IPS-20b (cell line): Measurements from ENCODE around the gene NEIL3.

Experiments used
- H3K27ac ChIP-seq: one replicate; pipeline ENCODE4 v1.5.1; 2013; ENCODE audit warnings: low read length
- H3K27me3 ChIP-seq: 2 replicates; pipeline ENCODE4 v1.6.1; 2013; ENCODE audit warnings: mild to moderate bottlenecking, low read length, inconsistent platforms; ENCODE audit not compliant: insufficient read depth
- H3K36me3 ChIP-seq: 2 replicates; pipeline ENCODE4 v1.6.1; 2013; ENCODE audit warnings: low read depth, mild to moderate bottlenecking, inconsistent platforms, low read length, moderate library complexity; ENCODE audit not compliant: insufficient read depth
- H3K4me1 ChIP-seq: 2 replicates; pipeline ENCODE4 v1.6.1; 2013; ENCODE audit warnings: mild to moderate bottlenecking, control low read depth, inconsistent platforms, low read length, moderate library complexity; ENCODE audit not compliant: insufficient read depth
- H3K4me3 ChIP-seq: 2 replicates; pipeline ENCODE4 v1.5.1; 2013; ENCODE audit warnings: mild to moderate bottlenecking, low read length, inconsistent platforms
- H3K9ac ChIP-seq: 2 replicates; pipeline ENCODE4 v1.6.1; 2013; ENCODE audit warnings: low read depth, mild to moderate bottlenecking, inconsistent platforms, low read length, moderate library complexity
- H3K9me3 ChIP-seq: 2 replicates; pipeline ENCODE4 v1.6.1; 2013; ENCODE audit warnings: mild to moderate bottlenecking, low read depth, low read length, inconsistent platforms; ENCODE audit not compliant: insufficient read depth

Gene NEIL3

DNA sequence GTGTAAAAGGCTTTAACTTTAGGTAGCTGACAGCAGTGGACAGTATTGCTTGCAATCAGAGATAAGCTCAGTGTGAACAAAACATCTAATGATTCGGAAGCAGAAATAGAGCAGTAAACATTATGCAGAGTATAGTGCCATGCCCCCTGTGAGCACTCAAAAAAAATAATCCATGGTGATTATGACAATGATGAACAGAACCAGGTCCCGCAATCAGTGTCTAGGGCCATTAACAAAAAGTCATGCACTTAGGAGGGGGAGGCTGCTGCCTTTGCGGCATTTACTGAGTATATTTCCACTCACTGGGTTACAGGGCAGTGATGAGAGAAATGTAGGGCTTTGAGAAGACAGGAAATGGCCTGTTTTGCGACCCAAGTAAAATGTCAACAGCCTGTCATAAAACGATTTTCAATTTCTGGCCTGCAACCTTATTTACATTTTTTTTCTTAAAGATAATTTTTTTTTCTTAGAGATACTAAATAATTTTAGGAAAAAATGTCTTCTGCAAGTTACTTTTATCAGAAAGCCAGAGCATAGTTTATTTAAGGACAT lies 27.3 kb upstream of the NEIL3 start:
- no peak overlapping the region for H3K9ac ChIP-seq
- H3K4me3 ChIP-seq, result no peak overlapping the region
- no peaks in the 10 kb centered on the region for H3K27me3 ChIP-seq
- no peaks in the 10 kb centered on the region for H3K9me3 ChIP-seq
- no peaks in the 10 kb centered on the region for H3K4me1 ChIP-seq
- H3K27ac ChIP-seq, result no peak overlapping the region
- H3K36me3 ChIP-seq, result no peaks in the 10 kb centered on the region

- Histone ChIP-seq H3K27ac (no peak overlapping the region), H3K9ac (no peak overlapping the region)
These were observed 26.5 kb upstream of the NEIL3 start for GRCh38 chr4:177283167-177283566.

DNA sequence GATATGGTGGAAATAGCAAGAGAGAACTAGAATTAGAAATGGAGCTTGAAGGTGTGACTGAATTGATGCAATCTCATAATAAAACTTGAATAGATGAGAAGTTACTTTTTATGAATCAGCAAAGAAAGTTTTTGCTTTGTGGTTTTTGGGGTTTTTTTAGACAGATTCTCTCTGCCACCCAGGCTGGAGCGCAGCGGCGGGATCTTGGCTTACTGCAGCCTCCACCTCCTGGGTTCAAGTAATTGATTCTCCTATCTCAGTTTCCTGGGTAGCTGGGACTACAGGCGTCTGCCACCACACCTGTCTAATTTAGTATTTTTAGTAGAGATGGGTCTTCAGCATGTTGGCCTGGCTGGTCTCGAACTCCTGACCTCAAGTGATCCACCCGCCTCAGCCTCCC lies 23.7 kb upstream of the NEIL3 start:
- no peak overlapping the region for H3K27ac ChIP-seq
- H3K27me3 ChIP-seq, result no peaks in the 10 kb centered on the region
- H3K4me1 ChIP-seq, result no peaks in the 10 kb centered on the region
- H3K9me3 ChIP-seq, result no peaks in the 10 kb centered on the region
- H3K9ac ChIP-seq, result no peak overlapping the region
- H3K4me3 ChIP-seq, result no peak overlapping the region
- no peaks in the 10 kb centered on the region for H3K36me3 ChIP-seq

More at GRCh38 chr4:177283167-177283566, 26.5 kb upstream of the NEIL3 start:
- no peaks in the 10 kb centered on the region for H3K27me3 ChIP-seq
- no peak overlapping the region for H3K4me3 ChIP-seq
- no peaks in the 10 kb centered on the region for H3K4me1 ChIP-seq
- H3K9me3 ChIP-seq, result no peaks in the 10 kb centered on the region
- H3K36me3 ChIP-seq, result no peaks in the 10 kb centered on the region

GRCh38 chr4:177287255-177287654 lies 22.4 kb upstream of the NEIL3 start:
- H3K27ac ChIP-seq, result no peak overlapping the region
- H3K4me3 ChIP-seq, result no peak overlapping the region
- H3K9me3 ChIP-seq, result no peaks in the 10 kb centered on the region
- no peak overlapping the region for H3K9ac ChIP-seq
- H3K27me3 ChIP-seq, result no peaks in the 10 kb centered on the region
- H3K4me1 ChIP-seq, result no peaks in the 10 kb centered on the region
- no peaks in the 10 kb centered on the region for H3K36me3 ChIP-seq

GRCh38 chr4:177288335-177288734 lies 21.3 kb upstream of the NEIL3 start:
- Histone ChIP-seq H3K27ac (no peak overlapping the region), H3K9me3 (no peaks in the 10 kb centered on the region), H3K27me3 (no peaks in the 10 kb centered on the region)

GRCh38 chr4:177290780-177291179 lies 18.9 kb upstream of the NEIL3 start:
- H3K36me3 ChIP-seq, result no peaks in the 10 kb centered on the region
- no peak overlapping the region for H3K27ac ChIP-seq
- no peak overlapping the region for H3K9ac ChIP-seq
- no peaks in the 10 kb centered on the region for H3K27me3 ChIP-seq
- H3K4me3 ChIP-seq, result no peak overlapping the region
- H3K9me3 ChIP-seq, result no peaks in the 10 kb centered on the region
- H3K4me1 ChIP-seq, result no peaks in the 10 kb centered on the region

More at GRCh38 chr4:177288335-177288734, 21.3 kb upstream of the NEIL3 start:
- H3K36me3 ChIP-seq, result no peaks in the 10 kb centered on the region
- no peaks in the 10 kb centered on the region for H3K4me1 ChIP-seq
- H3K9ac ChIP-seq, result no peak overlapping the region
- no peak overlapping the region for H3K4me3 ChIP-seq

DNA sequence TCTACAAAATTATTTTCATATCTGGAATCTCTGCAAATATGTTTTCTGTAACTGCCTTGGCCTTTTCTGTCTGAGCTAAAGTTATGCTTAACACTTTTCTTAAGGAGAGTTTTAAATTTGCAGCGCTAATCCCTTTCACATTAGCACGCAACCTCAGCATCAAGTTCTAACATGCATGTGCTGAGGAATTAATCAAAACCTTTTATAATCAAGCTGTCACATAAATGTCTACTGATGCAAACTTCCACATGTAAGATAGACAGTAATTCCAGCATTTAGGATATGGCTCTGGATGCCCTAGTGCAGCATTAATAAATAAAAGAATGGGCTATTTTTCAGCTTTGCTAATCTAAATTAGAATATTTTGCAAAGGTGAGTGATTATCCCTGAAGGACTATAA lies 17.5 kb upstream of the NEIL3 start:
- H3K27me3 ChIP-seq, result no peaks in the 10 kb centered on the region
- no peaks in the 10 kb centered on the region for H3K4me1 ChIP-seq
- H3K36me3 ChIP-seq, result no peaks in the 10 kb centered on the region
- no peaks in the 10 kb centered on the region for H3K9me3 ChIP-seq
- no peak overlapping the region for H3K4me3 ChIP-seq
- no peak overlapping the region for H3K9ac ChIP-seq
- no peak overlapping the region for H3K27ac ChIP-seq

DNA sequence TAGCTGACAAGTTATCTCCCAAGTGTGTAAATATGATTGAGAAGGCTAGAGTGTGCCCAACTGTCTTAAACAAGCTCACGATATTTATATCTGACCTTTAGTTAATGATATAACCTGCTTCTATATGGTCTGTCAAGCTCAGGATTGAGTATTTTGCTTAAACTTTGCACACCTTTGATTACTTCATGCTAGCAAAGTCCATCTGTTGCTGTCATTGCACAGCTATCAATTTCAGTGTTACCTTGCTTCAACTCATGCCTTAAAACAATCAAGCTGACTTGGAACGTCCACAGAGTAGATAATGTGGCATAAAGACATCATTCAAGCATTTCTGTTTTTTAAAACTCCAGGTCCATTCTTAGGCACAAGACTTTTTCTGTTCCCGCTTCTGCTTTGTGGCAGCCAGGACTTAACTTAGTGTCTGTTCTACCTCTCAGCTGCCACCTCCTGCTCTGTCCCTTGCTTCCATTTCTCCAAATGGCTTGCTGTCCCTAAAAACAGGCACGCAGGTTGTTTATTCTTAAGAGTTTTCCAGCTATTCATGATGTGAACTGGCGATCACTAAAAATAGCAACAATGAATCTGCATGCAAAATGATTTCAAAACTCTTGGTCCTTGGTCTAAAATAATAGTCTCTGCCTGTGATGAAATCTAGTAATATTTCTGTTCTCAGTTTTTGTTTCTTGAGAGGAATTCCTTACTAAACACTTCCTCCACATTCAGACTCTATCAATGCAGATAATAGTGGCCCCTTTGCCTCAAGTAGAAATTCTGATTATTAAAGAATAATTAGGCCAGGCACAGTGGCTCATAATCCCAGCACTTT lies 16.3 kb upstream of the NEIL3 start:
- Histone ChIP-seq H3K9ac (no peak overlapping the region), H3K27ac (no peak overlapping the region)

GRCh38 chr4:177297785-177298391 lies 11.8 kb upstream of the NEIL3 start:
- no peaks in the 10 kb centered on the region for H3K36me3 ChIP-seq

More for the DNA sequence above, 16.3 kb upstream of the NEIL3 start:
- no peaks in the 10 kb centered on the region for H3K36me3 ChIP-seq
- no peak overlapping the region for H3K4me3 ChIP-seq
- H3K4me1 ChIP-seq, result no peaks in the 10 kb centered on the region
- H3K27me3 ChIP-seq, result no peaks in the 10 kb centered on the region
- H3K9me3 ChIP-seq, result peaks cover 9% of the 10 kb centered on the region; the same call in 1 of the 2 replicates

DNA sequence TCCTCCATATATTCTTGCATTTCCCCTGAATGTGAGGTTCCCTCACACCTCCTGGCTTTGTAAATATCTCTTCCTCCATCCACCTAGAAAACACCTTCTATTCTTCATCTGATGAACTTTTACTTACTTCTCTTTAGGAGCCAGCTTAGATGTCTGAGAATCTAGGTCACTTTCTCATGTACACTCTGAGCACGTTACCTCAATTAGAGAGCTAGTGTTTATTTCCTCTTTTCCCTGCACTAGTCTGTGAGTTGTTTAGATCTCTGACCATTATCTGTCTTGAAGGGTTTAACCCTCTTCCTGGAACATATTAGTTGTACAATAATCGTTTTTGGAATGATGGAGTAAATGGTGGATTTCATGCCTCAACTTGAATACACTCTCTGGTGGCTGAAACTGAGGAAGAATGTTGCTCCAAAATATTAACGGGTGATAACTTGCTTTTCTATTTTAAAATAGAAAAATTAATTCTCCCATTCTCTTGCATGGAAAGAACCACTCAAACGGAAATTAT lies 8.5 kb upstream of the NEIL3 start:
- no peak overlapping the region for H3K4me3 ChIP-seq
- no peaks in the 10 kb centered on the region for H3K4me1 ChIP-seq
- H3K27me3 ChIP-seq, result no peaks in the 10 kb centered on the region
- no peak overlapping the region for H3K9ac ChIP-seq
- H3K36me3 ChIP-seq, result no peaks in the 10 kb centered on the region
- H3K27ac ChIP-seq, result no peak overlapping the region
- peaks cover 9% of the 10 kb centered on the region; the same call in 1 of the 2 replicates for H3K9me3 ChIP-seq

More at GRCh38 chr4:177297785-177298391, 11.8 kb upstream of the NEIL3 start:
- no peaks in the 10 kb centered on the region for H3K27me3 ChIP-seq
- H3K9me3 ChIP-seq, result peaks cover 9% of the 10 kb centered on the region; the same call in 1 of the 2 replicates
- no peak overlapping the region for H3K27ac ChIP-seq
- no peak overlapping the region for H3K4me3 ChIP-seq
- H3K9ac ChIP-seq, result no peak overlapping the region
- no peaks in the 10 kb centered on the region for H3K4me1 ChIP-seq

DNA sequence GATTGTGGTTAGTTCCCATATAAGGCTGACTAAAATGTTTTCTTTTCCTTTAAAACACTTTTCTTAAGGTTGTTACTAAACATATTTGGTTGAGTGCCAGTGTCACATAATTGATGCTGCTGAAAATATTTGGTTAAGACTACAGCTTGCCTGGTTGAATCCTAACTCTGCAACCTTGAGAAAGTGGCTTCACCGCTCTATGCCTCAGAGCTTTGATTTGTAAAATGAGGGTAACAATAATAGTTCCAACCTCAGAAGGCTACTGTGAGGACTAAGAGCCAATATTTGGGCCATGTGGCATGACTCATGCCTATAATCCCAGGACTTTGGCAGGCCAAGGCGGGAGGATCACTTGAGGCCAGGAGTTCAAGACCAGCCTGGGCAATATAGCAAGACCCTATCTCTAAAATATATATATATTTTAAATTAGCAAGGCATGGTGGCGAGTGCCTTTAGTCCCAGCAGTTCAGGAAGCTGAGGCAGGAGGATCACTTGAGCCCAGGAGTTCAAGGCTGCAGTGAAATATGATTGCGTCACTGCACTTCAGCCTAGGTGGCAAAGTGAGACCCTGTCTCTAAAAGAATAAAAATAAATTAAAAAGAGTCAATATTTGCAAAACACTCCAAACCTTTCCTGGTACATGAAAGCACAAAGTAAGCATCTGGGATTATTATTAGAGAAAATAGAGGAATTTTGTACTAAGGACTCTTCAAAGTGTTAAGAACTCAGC lies 7.1 kb upstream of the NEIL3 start:
- Histone ChIP-seq H3K27me3 (no peaks in the 10 kb centered on the region), H3K36me3 (no peaks in the 10 kb centered on the region), H3K9me3 (peaks cover 7% of the 10 kb centered on the region; the same call in 1 of the 2 replicates), H3K27ac (no peak overlapping the region), H3K4me3 (no peak overlapping the region), H3K4me1 (no peaks in the 10 kb centered on the region), H3K9ac (no peak overlapping the region)
